AG09319 (cell line): ENCODE data around the gene GGT5.
"Not testable (repeated sequence)": the region's sequence is repeated elsewhere in the genome, so short reads cannot be mapped to it uniquely, and the experiment has no call there.

Experiments used
- DNase-seq: peaks from one replicate; pipeline ENCODE4 v3.0.0-alpha.2; 2010; ENCODE audit warnings: low read depth; ENCODE audit errors: extremely low read depth
- TF ChIP-seq, protein P1 (sequence below): IDR thresholded peaks from 2 replicates; pipeline ENCODE4 v1.5.1; 2011; ENCODE audit warnings: low read depth, mild to moderate bottlenecking, inconsistent platforms, low read length, moderate library complexity

GGT5 gene

DNA sequence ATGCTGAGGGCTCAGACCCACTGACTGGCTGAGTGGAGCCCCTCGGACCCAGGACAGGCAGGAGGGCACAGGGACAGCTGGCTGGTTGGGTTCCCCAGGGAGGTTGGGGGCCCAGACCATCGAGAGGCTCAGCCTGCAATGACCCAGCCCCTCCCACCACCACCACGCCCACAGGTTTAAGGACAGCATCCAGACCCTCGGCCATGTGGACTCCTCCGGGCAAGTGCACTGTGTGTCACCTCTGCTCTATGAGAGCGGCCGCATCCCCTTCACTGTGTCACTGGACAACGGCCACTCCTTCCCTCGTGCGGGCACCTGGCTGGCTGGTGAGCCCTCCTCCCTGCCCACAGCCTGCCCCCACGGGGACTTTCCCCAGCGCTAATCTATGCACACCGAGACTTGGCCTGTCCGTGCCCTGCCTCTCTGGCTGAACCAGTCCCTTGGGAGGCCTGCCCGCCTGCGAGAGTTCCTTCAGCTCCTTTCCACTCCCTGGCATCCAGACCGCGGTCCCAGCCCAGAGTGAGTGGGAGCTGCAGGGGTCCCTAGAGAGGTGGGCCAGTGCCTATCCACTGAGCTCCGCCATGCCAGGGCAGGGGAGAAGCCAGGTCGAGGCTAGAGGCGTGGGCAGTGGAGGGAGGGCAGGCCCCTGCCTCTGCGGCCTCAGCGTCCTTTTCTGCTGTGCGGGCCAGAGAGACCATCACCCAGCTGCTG lies 61.4 kb downstream of the GGT5 start:
- DNase-seq = no peak
- TF ChIP-seq, protein P1, sequence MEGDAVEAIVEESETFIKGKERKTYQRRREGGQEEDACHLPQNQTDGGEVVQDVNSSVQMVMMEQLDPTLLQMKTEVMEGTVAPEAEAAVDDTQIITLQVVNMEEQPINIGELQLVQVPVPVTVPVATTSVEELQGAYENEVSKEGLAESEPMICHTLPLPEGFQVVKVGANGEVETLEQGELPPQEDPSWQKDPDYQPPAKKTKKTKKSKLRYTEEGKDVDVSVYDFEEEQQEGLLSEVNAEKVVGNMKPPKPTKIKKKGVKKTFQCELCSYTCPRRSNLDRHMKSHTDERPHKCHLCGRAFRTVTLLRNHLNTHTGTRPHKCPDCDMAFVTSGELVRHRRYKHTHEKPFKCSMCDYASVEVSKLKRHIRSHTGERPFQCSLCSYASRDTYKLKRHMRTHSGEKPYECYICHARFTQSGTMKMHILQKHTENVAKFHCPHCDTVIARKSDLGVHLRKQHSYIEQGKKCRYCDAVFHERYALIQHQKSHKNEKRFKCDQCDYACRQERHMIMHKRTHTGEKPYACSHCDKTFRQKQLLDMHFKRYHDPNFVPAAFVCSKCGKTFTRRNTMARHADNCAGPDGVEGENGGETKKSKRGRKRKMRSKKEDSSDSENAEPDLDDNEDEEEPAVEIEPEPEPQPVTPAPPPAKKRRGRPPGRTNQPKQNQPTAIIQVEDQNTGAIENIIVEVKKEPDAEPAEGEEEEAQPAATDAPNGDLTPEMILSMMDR = no peak

DNA sequence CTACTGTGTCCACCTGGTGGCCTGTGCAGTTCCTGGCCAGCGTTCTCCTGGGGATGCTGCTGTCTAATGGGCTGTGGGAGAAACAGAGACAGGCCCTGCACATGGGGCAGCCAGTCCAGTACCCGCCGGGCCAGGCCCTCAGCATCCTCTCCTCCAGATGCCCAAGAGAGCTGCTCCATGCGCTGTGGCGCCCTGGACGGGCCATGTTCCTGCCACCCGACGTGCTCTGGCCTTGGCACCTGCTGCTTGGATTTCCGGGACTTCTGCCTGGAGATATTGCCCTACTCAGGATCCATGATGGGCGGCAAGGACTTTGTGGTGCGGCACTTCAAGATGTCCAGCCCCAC lies 62.0 kb downstream of the GGT5 start:
- not testable (repeated sequence) for DNase-seq

DNA sequence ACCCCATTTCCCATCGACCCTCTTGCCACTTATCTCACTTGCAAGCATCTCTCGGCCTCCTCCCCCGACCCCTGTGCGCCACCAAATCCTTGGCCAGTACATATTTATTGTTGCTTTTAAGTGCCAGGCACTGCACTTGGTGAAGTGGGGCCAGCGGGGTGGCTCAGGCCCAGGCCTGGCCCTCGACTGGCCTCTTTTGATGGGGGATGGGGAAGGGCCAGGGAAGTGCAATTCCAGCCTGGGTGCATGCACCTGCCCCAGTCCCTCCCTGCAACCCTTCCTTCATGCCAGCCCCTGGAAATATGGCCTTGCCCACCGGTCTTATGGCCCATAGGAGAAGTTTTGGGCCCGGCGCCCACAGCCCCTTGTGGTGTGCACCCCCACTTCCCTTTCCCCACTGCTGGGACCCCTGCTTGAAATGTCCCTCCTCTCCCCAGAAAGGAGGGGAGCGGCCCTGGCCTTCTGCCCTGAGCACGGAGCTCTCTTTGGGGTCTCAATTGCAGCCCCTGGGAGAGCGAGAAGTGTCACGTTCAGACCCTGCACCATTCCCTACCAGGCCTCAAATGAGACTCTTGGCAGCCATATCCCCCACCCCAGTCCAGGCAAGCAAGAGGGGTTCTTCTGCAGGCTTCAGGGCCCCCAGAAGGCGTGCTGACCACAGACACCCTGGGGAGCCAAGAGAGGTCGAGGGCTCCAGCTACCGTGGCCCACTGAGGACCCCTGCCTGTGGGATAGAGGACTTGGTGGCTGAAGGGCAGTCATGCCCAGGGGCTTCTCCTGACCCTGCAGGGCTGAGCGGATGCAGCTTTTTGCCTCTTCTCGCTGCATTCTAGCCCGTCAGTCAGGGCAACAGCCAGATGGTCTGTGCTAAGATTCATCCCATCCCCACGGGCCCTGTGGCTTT lies 62.6 kb downstream of the GGT5 start:
- DNase-seq = no peak
- TF ChIP-seq, protein P1 = peak; percentile 7; the same call in 1 of the 2 replicates

DNA sequence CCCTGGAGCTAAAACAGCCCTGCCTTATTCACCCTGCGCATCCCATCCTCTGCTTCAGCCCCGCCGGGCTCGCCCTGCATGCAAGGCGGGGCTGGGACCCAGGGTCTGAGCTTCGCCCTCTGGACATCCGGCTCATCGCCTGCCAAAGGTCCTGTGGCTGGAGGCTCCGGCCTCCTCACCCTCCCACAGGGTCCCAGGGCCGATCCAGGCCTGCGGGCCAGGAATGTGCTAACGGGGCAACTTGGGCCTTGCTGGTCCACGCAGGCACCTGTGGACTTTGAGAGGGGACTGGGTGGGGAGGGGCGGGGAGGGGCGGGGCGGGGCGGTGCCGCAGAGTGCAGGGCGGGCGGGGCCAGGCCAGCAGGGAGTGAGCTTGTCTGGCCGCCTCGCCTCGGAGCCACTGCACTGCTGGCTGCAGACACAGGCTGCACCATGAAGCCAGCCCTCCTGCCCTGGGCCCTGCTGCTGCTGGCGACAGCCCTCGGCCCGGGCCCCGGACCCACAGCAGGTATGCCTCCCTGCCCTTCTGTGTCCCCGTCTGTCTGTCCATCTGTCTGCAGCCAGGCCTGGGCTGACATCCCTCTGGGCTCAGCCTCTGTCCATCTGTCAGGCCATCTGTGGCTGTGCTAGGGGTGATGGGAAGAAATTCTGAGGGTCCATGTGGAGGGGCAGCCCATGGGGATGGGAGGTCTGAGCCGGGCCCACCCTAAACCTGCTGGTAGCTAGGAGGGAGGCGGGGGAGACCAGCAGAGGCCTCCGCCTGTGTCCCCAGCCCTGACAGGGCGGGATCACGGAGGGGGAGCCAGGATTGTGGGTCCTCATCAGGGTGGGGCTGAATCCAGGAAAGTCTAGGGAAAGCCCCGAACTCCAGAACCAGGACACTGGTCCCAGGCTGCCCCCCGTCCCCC lies 63.5 kb downstream of the GGT5 start, which contains the start of gene SUSD2:
Gene SUSD2, plus strand, starts transcription at position 400 of the 908 bp plus-strand sequence. Its CDS starts 33 bp downstream, at position 433.
- DNase-seq = no peak
- TF ChIP-seq, protein P1 = no peak

DNA sequence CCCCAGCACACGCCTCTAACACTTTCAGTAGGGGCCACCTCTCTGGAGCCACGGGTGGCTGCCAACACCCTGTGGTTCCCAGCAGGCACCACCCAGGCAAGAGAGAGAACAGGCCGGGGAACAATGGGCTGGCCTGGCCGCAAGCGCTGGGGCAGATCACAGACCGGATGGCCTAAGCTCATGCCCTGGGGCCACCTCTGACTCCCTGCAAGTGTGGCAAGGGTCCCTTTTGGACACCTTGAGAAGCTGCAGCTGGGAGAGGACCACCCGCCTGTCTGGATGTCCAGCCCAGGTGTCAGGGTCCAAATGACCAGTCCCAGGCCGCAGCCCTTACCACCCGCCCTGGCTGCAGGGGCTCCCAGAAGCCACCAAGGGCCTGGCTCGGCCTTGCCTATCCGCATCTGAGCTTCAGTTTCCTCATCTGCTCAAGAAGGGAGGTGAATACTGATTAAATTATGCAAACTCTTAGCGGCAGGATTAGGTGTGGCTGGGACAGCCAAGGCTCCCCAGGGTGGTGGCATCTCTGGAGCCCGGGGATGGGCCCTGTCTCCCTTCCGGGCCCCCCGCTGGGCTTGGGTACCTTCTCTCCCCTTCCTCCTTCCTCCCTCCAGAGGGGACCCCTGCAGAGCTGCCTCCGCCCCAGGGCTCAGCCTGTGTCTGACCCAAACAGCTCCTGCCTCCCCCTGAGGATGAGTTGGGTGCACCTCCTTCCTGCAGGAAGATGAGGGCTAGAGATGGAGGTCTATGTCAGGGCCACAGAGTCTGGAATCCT lies 64.4 kb downstream of the GGT5 start:
- TF ChIP-seq, protein P1 = no peak
- no peak for DNase-seq

DNA sequence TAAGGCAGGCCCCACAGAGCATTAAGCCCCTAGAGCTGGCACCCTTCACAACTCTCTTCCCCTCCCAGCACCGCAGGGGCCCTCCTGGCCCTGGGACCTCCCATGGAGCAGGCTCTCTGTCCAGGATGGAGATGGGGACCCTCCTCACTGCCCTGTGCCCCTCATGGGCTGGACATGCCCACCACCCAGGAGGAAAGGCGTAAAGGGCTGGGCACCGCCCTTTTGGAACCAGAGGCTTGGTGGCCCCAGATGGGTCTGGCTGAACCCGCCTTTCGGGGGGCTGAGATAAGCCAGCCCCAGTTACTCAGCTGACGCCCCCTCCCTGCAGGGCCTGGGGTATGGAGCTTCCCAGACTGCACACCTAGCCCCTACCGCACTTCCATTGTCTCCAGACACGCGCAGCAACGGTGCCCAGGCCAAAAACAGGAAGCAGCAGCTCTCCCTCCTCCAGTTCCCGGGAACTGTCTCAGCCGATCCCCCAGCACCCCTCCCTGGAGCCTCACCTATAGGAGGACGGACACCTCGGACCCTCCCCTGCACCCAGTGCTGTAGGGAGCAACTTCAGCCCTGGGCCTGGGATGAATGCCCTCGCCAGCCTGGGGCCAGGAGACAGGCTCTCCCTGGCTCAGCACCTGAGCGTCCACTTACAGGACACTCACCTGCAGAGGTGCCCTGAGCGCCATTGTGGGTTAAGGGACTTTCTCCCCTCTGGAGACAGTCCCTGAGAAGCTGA lies 65.2 kb downstream of the GGT5 start:
- no peak for DNase-seq
- TF ChIP-seq, protein P1 = no peak
